HL-60/S4 treated with phorbol 12-myristate 13-acetate at 8.2 ng/mL for 4 days and 3 days (cell line): ENCODE data around the gene CTNNA1.
"Not testable (repeated sequence)": the region's sequence is repeated elsewhere in the genome, so short reads cannot be mapped to it uniquely, and the experiment has no call there.

Source experiments
- in situ Hi-C: fragments of 300-500 bp; cut with MboI; formaldehyde crosslinking; loops from 2 replicates; pipeline ENCODE4 v1.15.0; 2022; ENCODE audit warnings: low sequenced_read_pairs

The CTNNA1 gene

DNA sequence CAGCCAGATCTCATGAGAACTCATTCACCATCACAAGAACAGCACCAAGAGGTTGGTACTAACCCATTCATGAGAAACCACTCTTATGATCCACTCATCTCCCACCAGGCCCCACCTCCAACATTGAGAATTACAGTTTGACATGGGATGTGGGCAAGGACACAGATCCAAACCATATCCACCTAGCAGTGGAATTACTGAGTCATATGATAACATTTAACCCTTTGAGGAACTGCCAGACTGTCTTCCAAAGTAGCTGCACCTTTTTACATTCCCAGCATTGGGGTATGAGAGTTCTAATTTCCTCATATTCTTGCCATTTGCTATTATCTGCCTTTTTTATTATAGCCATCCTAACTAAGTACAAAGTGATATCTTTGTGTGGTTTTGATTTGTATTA, 51.9 kb downstream of the CTNNA1 start:
- in situ Hi-C loops = loop anchor here (25.0 kb wide), 1 partner anchor 457 kb away; no protein-coding TSS in a partner anchor

DNA sequence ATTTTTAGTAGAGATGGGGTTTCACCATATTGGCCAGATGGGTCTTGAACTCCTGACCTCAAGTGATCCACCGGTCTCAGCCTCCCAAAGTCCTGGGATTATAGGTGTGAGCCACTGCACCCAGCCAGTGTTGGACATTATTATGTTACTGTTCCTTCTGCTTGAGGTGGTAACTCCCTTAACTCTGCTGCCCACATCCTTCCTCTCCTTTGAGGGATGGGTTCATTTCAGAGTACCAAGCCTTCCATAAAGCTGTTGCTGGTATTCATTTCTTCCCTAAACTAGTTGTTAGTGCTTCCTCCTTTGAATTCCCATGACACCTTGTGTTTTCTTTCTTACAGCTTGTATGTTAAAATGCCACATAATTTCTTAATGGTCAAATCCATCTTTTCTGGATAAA, 54.0 kb downstream of the CTNNA1 start:
- in situ Hi-C loops = loop anchor here (25.0 kb wide), 1 partner anchor 455 kb away; no protein-coding TSS in a partner anchor

DNA sequence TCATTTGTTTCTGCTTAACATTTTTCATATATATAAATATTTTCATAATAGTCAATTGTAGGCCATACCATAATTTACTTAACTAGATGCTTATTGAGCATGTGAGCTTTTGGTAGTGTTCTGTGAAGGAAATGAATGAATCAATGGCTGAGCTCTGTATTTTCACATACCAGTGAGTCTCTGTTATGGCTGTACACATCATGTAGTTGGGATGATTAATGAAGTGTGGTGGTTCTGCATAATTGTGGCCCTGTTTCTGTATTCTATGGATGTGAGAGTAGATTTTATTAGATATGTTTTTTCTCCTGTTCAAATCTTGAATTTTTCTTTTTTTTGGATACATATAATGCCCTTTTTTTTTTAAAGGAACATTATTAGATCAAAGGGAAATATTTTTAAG, 56.2 kb downstream of the CTNNA1 start:
- in situ Hi-C loops = loop anchor here (25.0 kb wide), 1 partner anchor 453 kb away; no protein-coding TSS in a partner anchor

DNA sequence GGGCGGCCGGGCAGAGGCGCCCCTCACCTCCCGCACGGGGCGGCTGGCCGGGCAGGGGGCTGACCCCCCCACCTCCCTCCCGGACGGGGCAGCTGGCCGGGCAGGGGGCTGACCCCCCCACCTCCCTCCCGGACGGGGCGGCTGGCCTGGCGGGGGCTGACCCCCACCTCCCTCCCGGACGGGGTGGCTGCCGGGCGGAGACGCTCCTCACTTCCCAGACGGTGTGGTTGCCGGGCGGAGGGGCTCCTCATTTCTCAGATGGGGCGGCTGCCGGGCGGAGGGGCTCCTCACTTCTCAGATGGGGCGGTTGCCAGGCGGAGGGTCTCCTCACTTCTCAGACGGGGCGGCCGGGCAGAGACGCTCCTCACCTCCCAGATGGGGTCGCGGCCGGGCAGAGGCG, 57.6 kb downstream of the CTNNA1 start:
- in situ Hi-C loops = loop anchor here (25.0 kb wide), 1 partner anchor 451 kb away; no protein-coding TSS in a partner anchor

DNA sequence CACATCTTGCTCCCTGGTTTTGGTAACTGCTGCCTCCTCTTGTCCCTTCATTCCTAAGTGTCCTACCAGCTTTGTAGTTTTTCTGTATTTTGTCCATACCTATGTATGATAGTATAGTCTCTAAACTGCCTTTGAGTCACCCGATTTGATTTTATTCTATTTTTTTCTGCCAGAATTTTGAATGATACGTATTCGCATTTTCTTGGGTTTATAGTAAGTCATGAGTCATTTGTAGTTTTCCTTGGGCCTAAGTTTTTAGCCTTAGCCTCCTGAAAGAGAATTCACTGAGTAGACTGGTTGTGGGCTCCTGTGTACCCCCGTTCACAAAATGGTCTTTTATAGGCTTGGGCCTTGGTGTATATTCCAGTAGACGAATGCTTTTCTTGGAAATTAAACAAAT, 62.3 kb downstream of the CTNNA1 start:
- in situ Hi-C loops = loop anchor here (25.0 kb wide), 1 partner anchor 447 kb away; no protein-coding TSS in a partner anchor

DNA sequence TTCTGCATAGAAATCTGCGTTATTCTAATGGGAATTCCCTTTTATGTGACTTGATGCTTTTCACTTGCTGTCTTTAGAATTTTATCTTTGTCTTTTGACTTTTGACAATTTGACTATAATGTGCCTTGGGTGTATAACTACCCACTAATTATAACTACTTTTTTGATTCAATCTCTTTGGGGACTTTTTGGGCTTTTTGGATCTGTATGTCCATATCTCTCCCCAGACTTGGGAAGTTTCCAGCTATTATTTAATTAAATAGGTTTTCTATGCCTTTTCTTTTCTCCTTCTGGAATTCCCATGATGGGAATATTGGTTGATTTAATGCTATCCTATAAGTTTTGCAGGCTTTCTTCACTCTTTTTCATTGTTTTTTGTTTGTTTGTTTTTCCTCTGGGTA, 64.0 kb downstream of the CTNNA1 start:
- in situ Hi-C loops = loop anchor here (25.0 kb wide), 1 partner anchor 445 kb away; no protein-coding TSS in a partner anchor

DNA sequence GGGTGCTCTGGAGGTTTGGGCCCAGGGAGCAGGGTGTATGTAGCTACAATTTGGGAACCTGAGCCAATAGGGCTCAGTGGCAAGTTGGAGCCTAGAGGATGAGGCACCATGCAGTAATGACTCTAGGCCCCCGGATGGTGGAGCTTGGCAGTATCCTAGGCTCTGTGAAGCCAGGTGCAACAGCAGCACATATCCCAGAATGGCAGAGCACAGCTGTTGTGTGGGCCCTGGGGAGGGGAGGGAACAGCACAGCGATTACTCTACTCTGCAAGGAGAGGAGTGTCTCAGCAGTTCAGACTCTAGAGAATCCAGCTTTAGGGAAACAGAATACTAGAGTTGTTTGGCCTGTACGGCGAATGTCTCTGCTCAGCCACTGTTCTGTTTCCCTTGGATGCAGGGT, 65.9 kb downstream of the CTNNA1 start:
- in situ Hi-C loops = loop anchor here (25.0 kb wide), 1 partner anchor 443 kb away; no protein-coding TSS in a partner anchor

DNA sequence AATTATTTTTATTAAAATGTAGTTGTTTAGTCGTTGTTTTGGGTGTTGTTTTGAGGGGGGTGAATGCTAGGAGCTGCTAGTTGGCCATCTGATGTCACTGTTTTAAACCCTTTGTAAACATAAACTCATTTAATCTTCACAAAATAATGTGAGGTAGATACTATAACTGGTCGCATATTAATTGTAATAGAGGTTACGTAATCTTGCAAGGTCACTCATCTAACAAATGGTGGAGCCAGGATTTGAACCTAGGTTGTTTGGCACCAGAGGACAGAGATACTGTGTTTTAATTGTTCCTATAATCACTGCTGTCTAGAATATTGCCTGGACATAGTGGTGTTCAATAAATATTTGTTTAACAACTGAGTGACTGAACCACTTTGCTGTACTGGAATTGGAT, 67.5 kb downstream of the CTNNA1 start:
- in situ Hi-C loops = loop anchor here (25.0 kb wide), 1 partner anchor 442 kb away; no protein-coding TSS in a partner anchor

DNA sequence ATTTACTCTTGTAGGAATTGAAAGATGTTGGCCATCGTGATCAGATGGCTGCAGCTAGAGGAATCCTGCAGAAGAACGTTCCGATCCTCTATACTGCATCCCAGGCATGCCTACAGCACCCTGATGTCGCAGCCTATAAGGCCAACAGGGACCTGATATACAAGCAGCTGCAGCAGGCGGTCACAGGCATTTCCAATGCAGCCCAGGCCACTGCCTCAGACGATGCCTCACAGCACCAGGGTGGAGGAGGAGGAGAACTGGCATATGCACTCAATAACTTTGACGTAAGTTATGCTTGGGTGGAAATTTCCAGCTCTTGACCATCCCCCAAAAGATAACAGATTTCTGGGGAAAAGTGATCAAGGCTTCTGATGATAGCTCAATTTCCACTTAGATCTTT, 71.3 kb downstream of the CTNNA1 start:
- in situ Hi-C loops = loop anchor here (25.0 kb wide), 1 partner anchor 438 kb away; no protein-coding TSS in a partner anchor

DNA sequence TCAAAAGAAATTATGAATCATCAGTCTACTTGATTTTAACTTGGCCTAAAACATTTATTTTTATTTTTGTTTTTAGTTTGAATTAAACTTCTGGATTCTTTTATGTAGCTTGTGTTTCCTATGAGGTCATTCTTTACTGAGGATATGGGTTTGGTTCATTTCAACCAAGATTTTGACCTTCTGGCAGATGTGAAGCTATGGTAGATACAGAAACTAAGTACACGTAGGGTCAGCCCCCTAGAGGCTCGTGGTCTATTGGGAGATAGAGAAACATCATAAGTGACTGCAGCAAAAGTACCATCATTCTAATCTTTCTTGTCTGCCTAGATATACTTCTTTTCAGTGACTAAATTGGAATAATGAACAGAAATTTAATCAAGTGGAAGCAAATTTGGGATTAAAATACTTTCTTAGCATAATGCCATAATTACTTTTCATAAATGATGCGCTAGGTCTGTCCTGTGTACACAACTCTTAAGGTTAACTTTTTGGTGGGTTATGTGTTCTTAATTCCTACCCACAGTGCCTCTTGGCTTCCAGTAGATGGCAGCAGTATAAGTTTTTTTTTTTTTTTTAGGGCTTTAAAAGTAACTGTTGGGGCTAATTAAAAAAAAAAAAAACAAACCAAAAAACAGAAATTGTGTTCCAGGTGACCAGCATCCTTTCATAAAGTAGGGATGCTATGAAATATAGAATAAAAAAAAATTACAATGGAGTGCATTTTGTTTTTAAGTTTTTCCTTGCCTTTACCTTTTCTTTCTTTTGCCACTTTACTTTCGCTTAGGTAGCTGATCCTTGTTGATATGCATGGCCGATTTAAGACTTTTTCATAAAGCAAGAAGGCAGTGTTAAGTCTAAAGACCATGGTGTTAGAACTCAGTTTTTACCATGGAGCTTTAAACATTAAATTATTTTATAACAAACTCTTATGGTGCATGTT, 72.0 kb downstream of the CTNNA1 start:
- in situ Hi-C loops = loop anchor here (25.0 kb wide), 1 partner anchor 437 kb away; no protein-coding TSS in a partner anchor

DNA sequence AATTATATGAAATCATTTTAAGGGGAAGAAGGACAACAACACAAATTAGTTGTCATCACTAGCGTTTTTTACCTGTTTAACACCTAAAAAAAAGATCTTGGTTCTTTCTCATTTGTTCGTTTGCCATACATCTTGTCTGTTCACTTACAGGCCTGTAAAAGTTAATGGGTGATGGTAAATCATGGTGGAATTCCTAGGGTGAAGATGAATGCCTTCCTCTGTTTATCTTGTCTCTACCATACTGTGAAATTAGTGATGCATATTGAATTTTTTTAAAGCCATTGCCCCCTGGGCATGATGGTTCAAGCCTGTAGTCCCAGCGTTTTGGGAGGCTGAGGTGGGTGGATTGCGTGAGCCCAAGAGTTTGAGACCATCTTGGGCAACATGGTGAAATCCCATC, 75.3 kb downstream of the CTNNA1 start:
- in situ Hi-C loops = no loop called here

DNA sequence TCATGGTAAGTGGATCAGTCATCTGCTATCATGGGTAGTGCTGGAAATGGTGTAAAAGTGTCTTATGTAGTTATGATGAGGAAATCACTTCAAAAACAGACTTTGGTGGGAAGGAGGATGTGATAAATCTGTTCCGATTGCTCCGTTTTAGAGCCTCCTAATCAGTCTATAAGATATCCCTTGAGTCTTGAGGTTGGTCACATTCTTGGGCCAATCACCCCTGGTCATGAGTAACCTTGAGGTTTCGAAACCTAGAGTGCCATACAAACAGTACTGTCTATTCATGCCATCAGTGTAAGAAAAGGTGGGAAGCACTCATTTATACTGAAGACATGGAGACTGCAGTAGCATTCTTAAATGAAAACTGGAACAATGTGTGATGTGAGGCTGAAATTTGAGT, 76.1 kb downstream of the CTNNA1 start:
- in situ Hi-C loops = no loop called here

DNA sequence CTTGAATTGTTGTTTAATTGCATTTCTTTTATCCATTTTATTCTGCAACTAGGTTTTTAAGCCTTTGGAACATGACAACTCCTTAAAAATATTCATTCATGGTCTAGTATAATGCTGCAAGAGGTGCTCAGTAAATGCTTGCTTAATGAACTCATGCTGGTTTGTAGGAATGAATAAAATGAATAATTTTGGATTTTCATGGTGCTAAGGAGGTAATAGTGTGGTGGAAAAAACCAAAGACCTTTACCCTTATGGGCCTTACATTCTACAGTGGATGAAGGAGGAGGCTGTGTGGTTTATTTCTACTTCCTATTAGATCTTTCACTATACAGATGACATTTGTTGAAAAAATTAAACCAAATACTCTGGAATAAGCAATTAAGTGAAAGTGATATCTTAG, 78.5 kb downstream of the CTNNA1 start:
- in situ Hi-C loops = no loop called here

DNA sequence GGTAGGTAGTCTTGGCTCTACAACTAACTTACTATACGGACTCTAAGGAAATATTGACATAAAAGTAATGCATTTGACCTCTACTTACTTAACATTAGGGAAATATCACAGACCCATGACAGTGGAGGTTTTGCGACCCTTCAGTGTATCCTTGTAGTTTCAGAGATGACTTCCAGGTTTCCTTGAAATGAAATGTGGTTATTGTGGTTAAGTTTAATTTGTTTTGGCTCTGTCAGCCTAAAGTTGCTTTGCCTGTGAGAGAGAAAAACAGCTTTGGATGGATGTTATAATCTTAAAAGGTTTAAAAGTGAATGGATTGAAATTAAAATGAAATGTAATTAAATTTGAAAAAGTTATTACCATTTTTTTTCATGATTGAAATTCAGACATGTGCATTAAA, 79.0 kb downstream of the CTNNA1 start:
- in situ Hi-C loops = no loop called here

DNA sequence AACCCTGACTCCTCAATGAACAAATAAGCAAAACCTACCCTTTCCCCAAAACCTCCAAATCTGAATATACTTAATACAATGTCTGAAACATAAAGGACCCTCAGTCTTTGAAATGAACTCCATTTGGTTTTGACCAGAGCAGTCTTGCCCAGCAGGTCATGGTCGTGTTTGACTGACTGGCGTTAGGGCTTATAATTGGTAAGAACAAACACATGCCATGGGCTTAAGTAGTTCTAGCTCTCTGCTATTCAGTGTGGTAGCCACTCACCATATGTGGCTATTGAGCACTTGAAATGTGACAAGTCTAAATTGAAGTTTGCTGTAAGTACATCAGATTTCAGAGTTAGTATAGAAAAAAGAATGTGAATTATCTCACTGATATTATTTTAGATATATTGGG, 79.9 kb downstream of the CTNNA1 start:
- in situ Hi-C loops = no loop called here

DNA sequence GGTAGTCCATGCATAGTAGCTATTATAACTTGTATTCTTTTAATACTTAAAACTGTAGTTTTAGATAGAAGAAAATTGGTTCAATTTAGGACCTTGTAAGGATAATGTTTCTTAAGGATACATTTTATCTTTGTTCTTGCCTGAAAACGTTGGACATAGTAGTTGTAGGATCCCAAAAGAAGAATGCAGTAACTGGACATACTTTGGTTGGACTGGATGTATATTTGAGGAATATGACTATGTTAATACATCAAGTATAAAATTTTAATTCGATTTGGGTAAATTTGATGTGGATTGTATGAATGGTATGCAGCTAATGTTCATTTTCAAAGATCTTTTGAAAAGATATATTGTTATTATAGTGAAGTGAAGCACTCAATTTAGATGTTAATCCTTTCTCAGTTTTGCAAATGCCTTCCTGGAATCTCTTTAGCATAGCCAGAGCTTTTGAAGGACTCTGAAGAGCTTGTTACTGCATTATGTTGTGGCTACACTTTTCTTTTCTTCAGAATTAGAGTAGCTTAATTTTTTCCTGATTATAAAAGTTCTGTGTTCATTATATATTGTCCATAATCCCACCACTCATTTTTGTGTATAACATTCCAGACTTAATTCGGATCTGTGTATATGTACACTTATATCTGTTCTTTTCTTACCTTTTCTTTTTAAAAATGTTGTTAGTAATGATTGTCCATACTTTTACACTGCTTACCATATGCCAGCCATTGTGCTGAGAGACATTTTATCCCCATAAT, 80.7 kb downstream of the CTNNA1 start:
- in situ Hi-C loops = no loop called here

DNA sequence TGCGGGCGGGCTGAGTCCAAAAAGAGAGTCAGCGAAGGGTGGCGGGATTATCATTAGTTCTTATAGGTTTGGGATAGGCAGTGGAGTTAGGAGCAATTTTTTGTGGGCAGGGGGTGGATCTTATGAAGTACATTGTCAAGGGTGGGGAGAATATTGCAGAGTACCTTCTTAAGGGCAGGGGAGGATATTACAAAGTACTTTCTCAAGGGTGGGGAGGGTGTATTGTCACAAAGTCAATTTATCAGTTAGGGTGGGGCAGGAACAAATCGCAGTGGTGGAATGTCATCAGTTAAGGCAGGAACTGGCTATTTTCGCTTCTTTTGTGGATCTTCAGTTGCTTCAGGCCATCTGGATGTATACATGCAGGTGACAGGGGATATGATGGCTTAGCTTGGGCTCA, 81.6 kb downstream of the CTNNA1 start:
- in situ Hi-C loops = not testable (repeated sequence)

DNA sequence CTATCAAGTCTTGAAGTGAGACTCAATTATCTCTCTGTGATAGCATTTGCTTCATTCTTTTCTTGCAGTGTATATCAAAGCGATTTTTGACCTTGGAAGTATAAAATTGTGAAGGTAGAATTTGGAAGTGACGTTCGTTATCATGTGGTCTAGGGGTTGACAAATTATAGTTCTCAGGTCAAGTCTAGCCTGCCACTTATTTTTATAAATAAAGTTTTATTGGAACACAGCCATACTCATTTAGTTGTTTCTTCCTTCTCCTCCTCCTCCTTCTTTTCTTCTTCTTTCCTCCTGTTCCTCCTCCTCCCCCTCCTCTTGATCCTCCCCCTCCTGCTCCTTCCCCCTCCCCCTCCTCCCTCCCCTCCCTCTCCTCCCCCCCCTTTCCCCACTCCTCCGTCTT, 83.9 kb downstream of the CTNNA1 start:
- in situ Hi-C loops = no loop called here

DNA sequence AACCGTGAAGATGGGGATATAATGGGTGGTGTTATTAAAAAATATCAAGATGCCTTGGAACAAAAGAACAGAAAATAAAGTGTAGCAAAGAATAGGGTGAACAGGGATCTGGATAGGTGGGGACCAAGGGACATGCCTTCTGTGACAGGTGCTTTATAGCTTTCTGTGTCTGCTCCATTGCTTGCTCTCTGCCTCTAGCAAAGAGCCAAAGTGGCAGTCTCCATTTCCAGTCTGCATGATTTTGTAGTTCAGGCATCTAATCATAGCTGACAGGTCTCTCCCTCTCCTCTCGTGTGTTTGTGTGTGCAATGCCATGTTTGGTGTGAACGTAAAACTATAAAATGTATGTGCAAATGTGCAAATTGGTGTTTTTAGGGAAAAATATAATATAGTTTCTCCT, 86.9 kb downstream of the CTNNA1 start:
- in situ Hi-C loops = no loop called here

DNA sequence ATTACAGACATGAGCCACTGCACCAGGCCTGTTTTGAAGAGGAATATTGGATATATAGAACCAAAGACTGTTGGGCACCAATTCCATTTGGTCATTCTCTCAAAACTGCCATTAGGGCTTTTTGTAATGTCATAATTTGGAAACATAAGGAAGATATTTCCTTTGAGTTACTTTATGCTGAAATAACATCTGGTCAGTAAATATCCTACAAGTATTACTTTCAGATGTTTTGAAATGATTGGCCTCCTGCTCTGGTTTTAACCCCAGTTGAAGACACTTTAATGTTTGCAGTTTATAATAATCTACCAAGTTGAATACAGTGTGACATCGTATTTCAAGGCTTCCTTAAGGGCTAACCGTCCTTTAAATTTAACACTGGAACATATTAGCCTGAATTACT, 88.3 kb downstream of the CTNNA1 start:
- in situ Hi-C loops = no loop called here
